Measurements from ENCODE around the gene ITPKC. TPM values are rescaled to one million over a fixed set of nuclear protein-coding genes. Genes with fewer than 3 reads are reported as not detected.

The ITPKC gene
- total and polyA plus RNA-seq, 2 experiments from 2014 or later, result 5.3 to 12.6 TPM

DNA sequence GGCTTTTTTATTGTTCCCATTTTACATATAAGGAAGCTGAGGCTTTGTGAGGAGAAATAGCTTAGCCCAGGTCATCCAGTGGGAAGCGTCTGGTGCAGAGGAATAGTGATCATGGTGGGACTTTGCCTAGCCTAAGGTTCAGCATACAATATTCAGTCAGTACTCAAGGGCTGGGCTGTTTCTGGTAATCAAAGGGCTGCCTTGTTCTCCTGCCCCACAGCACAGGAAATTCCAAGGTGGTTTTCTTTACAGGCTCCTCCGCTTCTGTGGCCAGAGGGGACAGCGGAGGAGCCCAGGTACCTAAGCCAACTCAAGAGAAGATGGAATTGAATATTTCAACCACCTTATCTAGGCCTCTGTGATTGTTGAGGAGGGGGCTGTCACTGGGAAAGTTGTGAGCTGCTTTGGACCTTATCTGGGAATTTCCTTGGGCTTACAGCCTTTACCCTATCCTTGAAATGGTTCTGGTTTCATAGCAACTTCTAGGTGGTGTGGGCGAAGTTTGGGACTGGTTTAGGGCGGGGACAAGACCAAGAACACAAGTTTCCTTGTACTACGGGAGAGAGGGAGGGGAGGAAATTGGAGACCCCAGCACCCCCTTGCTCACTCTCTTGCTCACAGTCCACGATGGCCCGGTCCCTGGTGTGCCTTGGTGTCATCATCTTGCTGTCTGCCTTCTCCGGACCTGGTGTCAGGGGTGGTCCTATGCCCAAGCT lies 58.2 kb downstream of the ITPKC start, which contains the start of gene MIA:
Gene MIA (plus strand): TSS at position 606 of the 716 bp plus-strand sequence. CDS start 22 bp downstream, at position 628.
- TF ChIP-seq, protein P1, sequence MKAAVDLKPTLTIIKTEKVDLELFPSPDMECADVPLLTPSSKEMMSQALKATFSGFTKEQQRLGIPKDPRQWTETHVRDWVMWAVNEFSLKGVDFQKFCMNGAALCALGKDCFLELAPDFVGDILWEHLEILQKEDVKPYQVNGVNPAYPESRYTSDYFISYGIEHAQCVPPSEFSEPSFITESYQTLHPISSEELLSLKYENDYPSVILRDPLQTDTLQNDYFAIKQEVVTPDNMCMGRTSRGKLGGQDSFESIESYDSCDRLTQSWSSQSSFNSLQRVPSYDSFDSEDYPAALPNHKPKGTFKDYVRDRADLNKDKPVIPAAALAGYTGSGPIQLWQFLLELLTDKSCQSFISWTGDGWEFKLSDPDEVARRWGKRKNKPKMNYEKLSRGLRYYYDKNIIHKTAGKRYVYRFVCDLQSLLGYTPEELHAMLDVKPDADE (IDR thresholded peaks at IDR 0.05), result no peak
- no peak for TF ChIP-seq POLR2AphosphoS5 (IDR thresholded peaks at IDR 0.05; ENCODE audit: low read depth)
- TF ChIP-seq CREB1 (CRISPR knock-in tag; IDR thresholded peaks at IDR 0.05; ENCODE audit: low read depth), result no peak
- TF ChIP-seq, protein P2, sequence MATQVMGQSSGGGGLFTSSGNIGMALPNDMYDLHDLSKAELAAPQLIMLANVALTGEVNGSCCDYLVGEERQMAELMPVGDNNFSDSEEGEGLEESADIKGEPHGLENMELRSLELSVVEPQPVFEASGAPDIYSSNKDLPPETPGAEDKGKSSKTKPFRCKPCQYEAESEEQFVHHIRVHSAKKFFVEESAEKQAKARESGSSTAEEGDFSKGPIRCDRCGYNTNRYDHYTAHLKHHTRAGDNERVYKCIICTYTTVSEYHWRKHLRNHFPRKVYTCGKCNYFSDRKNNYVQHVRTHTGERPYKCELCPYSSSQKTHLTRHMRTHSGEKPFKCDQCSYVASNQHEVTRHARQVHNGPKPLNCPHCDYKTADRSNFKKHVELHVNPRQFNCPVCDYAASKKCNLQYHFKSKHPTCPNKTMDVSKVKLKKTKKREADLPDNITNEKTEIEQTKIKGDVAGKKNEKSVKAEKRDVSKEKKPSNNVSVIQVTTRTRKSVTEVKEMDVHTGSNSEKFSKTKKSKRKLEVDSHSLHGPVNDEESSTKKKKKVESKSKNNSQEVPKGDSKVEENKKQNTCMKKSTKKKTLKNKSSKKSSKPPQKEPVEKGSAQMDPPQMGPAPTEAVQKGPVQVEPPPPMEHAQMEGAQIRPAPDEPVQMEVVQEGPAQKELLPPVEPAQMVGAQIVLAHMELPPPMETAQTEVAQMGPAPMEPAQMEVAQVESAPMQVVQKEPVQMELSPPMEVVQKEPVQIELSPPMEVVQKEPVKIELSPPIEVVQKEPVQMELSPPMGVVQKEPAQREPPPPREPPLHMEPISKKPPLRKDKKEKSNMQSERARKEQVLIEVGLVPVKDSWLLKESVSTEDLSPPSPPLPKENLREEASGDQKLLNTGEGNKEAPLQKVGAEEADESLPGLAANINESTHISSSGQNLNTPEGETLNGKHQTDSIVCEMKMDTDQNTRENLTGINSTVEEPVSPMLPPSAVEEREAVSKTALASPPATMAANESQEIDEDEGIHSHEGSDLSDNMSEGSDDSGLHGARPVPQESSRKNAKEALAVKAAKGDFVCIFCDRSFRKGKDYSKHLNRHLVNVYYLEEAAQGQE (IDR thresholded peaks at IDR 0.05; ENCODE audit: unreplicated experiment), result no peak
- TF ChIP-seq ZNF331 (CRISPR knock-in tag; IDR thresholded peaks at IDR 0.05; ENCODE audit: low read depth), result no peak
- no peak for TF ChIP-seq NANOG (IDR thresholded peaks at IDR 0.05; ENCODE audit: borderline replicate concordance)
- TF ChIP-seq, protein P3, sequence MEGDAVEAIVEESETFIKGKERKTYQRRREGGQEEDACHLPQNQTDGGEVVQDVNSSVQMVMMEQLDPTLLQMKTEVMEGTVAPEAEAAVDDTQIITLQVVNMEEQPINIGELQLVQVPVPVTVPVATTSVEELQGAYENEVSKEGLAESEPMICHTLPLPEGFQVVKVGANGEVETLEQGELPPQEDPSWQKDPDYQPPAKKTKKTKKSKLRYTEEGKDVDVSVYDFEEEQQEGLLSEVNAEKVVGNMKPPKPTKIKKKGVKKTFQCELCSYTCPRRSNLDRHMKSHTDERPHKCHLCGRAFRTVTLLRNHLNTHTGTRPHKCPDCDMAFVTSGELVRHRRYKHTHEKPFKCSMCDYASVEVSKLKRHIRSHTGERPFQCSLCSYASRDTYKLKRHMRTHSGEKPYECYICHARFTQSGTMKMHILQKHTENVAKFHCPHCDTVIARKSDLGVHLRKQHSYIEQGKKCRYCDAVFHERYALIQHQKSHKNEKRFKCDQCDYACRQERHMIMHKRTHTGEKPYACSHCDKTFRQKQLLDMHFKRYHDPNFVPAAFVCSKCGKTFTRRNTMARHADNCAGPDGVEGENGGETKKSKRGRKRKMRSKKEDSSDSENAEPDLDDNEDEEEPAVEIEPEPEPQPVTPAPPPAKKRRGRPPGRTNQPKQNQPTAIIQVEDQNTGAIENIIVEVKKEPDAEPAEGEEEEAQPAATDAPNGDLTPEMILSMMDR (conservative IDR thresholded peaks at IDR 0.05; ENCODE audit: low read depth in 2 of 2), result no peak
- TF ChIP-seq EZH2 (IDR thresholded peaks at IDR 0.05; ENCODE audit: low read depth, unreplicated experiment), result no peak
- Histone ChIP-seq H3K27ac (ENCODE audit: low read depth) (peak within 1 kb of the TSS; percentile 100), H3K9me2 (ENCODE audit: insufficient read depth) (no peaks in the 10 kb centered on the region), H3K36me3 (ENCODE audit: insufficient read depth) (no peaks in the 10 kb centered on the region), H3K27me3 (ENCODE audit: insufficient read depth) (no peaks in the 10 kb centered on the region), H3F3A (replicated peaks; ENCODE audit: low read depth) (peaks cover 5% of the 10 kb centered on the region; the same call in 1 of the 2 replicates), H2AFZ (no peak within 1 kb of the TSS), H4K20me1 (replicated peaks; ENCODE audit: insufficient read depth) (no peaks in the 10 kb centered on the region), H3K4me2 (no peak within 1 kb of the TSS), H3K79me2 (replicated peaks; ENCODE audit: insufficient read depth) (peaks cover 5% of the 10 kb centered on the region), H3K4me1 (ENCODE audit: insufficient read depth) (peaks cover 11% of the 10 kb centered on the region), H3K4me3 (no peak within 1 kb of the TSS)
- peak within 1 kb of the TSS; percentile 72 for H3K27ac Mint-ChIP-seq
- H3K4me1 Mint-ChIP-seq, result peaks cover 17% of the 10 kb centered on the region
- DNase-seq (ENCODE audit: low spot score), result no peak
- peak within 1 kb of the TSS; percentile 21; the same call in 2 of the 3 replicates for H3K4me3 Mint-ChIP-seq
- peaks cover 18% of the 10 kb centered on the region for H3K27me3 Mint-ChIP-seq (ENCODE audit: insufficient read depth, low read depth, poor library complexity)
- H3K36me3 Mint-ChIP-seq (ENCODE audit: low read depth), result peaks cover 12% of the 10 kb centered on the region
- ATAC-seq, result no peak
- H3K9me3 Mint-ChIP-seq, result peaks cover 7% of the 10 kb centered on the region

Measured in GM23338 (cell line).